ENCODE results near the gene HYAL2.

Gene HYAL2

DNA sequence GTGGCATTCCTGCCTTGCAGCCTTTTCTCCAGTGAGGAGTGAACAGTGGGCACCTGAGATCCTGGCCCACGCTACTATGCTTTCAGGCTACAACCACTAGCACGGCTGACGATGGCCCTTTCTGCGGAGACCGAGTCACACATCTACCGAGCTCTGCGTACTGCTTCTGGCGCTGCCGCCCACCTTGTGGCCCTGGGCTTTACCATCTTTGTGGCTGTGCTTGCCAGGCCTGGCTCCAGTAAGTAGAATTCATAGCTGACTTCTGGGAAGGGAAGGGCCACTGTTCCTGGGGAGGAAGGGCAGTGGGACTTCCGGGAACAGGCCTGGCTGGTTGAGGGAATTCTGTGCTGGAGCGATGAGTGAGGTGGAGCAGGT is 28.8 kb upstream of the HYAL2 start:
- in situ Hi-C loops (cut with MboI; ENCODE audit: low sequenced_read_pairs) = loop anchor here (25.0 kb wide), 1 partner anchor 186 kb away; no protein-coding TSS in a partner anchor

DNA sequence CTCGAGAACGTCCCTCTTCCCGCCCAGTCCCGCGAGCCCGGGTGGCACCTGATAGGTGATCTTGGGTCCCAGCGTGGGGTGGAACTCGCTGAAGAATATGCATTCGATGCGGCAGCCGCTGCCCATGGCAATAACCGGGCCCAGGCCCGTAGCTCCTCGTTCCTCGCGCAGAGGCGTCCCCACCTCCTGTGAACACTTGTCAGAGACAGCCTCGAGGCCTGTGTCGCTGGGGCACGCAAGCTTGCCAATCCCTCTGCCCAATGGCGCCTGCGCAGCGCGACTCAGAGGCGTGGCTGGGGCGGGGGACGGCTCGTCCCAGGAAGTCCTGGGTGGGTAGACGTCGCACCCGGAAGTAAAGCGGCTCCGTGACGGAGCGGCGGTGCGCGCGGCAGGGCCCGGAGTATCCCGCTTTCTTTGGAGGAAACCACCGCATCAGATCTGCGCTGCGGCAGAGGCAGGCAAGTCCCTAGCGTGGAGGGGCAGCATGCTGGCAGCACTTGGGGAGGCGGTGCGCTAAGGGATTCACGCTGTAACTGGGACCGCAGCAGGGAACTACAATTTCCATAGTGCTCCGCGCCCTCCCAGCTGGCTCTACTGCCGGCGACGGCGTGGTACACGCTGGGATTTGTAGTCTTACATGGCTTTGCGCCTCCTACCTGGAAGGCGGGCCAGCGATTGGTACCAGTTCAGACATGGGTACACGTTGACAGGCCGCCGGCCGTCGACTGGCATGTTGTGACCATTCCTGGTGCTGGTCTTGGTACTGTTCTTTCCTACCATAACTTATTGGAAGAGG is 28.2 kb upstream of the HYAL2 start, which contains the start of the genes CYB561D2 and NPRL2:
CYB561D2 (plus strand) TSS at position 336 of the 796 bp plus-strand sequence. CDS start 572 bp downstream, outside the sequence.
NPRL2 (minus strand) TSS at position 249 of the 796 bp plus-strand sequence; CDS start at position 126, 123 bp downstream.
- in situ Hi-C loops (cut with MboI; ENCODE audit: low sequenced_read_pairs) = loop anchor here (25.0 kb wide), 1 partner anchor 187 kb away; no protein-coding TSS in a partner anchor

DNA sequence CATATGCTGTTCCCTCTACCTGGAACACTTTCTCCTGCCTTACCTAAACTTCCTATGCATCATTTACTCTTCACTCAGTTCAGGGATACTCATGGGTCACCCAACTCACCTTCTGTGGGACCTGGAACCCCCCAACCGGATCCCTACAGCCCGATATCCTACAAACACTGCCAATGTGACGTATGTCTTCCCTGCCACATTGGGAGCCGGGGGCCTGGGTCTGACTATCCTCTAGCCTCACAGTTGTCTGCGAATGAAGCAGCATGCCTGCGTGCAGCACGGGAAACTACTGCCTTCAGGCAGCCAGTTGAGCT is 27.6 kb upstream of the HYAL2 start:
- in situ Hi-C loops (cut with MboI; ENCODE audit: low sequenced_read_pairs) = loop anchor here (25.0 kb wide), 1 partner anchor 187 kb away; no protein-coding TSS in a partner anchor

DNA sequence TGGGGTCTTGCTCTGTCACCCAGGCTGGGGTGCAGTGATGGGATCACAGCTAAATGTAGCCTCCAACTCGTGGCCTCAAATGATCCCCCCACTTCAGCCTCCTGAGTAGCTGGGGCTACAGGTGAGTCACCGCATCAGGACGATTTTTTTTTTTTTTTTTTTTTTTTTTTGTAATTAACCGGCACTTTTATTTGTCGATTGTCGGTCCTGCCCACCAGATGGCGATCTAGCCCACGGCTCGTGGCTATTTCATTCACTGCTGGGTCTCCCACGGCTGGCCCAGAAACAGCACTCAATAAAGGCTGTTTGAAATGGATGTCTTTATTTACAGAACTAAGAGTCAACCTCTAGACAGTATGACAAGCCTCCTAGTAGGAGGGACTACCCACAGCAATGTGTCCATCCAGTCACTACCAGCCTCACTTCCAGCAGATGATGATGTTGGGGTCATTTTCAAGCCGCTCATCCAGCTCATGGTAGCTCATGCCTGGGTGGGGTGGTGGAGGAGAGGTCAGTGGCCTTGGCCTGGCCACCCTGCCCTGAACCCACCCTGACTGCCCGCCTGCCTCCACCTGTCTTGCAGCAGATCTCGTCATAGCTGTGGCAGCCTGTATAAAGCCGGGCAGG is 24.8 kb upstream of the HYAL2 start:
- in situ Hi-C loops (cut with MboI; ENCODE audit: low sequenced_read_pairs) = no loop called here

- in situ Hi-C loops (cut with MboI; ENCODE audit: low sequenced_read_pairs) = no loop called here
These were observed 23.2 kb upstream of the HYAL2 start, which contains the start of gene ZMYND10 for GRCh38 chr3:50345586-50346234. Gene ZMYND10 (minus strand): TSS chr3:50345732. CDS start chr3:50345579, 153 bp downstream.

DNA sequence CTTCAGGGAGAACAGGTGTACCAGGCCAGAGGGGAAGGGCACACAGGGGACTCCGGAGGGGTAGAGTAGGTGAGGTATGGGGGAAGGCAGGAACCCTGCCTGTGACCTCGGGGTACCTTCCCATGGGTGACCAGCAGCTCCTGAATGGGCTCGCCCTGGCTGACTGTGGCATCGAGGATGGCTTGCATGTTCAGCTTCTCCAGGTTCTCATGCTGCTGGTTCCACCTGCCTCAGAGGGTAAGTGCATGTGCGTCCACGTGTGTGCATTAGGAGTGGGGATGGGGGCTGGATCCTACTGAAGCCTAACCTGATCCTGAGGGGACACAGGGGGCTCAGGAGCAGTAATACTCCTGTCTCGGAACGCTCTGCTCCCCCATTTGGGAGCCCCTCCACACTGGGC is 22.5 kb upstream of the HYAL2 start:
- in situ Hi-C loops (cut with MboI; ENCODE audit: low sequenced_read_pairs) = no loop called here

- in situ Hi-C loops (cut with MboI; ENCODE audit: low sequenced_read_pairs) = no loop called here
These were observed 20.5 kb upstream of the HYAL2 start for GRCh38 chr3:50342813-50343633.

DNA sequence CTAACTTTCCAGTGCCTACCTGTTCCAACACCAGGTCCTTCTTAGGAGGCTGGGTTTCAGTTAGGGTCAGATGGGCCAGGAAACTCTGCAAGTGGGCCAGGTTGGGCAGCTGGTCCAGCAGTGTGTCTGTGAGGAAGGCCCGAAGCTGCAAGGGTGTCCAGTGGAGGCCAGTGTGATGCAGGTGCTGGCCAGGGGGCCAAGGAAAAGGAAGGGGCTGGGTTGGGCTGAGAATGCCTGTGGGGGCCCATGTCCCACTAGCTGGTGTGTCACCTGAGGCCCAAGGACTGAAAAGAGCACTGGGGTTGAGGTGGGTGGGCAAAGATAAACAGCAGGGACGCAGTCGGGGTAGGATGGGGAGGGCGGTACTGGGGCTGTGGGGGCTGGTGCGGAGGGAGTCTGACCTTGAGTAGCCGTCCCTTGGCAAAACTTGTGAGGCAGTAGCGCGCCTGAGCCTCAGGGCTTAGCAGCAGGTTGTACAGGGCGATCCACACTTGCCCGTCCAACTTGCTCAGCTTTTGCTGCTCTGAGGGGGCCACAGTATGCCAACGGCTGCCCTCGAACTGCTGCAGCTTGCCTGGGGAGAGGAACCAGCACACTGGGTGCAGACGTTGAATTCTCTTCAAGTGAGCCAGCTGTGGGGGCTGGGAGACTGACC is 19.6 kb upstream of the HYAL2 start:
- in situ Hi-C loops (cut with MboI; ENCODE audit: low sequenced_read_pairs) = no loop called here

GRCh38 chr3:50341537-50341936 is 19.0 kb upstream of the HYAL2 start:
- in situ Hi-C loops (cut with MboI; ENCODE audit: low sequenced_read_pairs) = no loop called here

GRCh38 chr3:50340448-50341329 is 18.1 kb upstream of the HYAL2 start, which contains the start of gene RASSF1:
Gene RASSF1 (minus strand): TSS chr3:50340836. CDS start chr3:50340805, 31 bp downstream.
- in situ Hi-C loops (cut with MboI; ENCODE audit: low sequenced_read_pairs) = no loop called here

DNA sequence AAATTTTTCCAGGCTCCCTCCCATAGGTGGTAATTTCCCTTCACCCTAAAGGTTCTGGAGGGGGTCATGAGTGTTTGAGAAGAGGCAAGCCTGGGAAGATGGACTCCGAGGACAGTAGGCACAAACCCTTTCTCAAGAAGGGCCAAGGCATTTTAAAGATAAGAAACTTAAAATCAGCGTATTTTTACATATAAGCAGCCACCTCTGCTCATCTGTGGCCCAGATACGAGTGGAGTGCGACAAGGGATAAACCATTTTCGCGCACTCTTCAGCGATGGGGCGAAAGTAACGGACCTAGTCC is 17.6 kb upstream of the HYAL2 start:
- in situ Hi-C loops (cut with MboI; ENCODE audit: low sequenced_read_pairs) = no loop called here

DNA sequence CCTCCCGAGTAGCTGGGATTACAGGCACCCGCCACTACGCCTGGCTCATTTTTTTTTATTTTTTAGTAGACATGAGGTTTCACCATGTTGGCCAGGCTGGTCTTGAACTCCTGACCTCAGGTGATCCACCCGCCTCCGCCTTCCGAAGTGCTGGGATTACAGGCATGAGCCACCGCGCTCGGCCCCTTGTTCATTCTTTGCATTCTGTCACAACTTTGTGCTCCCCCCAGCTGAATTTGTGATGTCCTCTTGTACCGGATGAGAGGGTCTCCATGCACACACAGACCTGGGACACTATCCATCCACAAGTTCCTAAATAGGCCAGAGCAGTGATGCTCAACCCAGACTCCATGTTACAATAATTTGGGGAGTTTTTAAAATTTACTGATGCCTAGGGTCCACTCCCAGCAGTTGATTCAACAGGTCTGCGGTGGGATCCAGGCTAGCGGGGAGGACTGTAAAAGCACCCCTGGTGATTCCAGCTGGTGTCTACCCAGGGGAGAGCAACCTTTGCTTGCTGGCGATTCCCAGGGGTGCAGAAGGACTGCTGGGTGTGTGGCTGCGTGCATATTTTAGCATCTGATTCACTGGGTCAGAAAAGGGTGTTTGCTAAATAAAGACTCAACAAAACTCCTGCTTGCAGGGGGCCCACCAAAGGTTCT is 17.1 kb upstream of the HYAL2 start:
- in situ Hi-C loops (cut with MboI; ENCODE audit: low sequenced_read_pairs) = no loop called here

DNA sequence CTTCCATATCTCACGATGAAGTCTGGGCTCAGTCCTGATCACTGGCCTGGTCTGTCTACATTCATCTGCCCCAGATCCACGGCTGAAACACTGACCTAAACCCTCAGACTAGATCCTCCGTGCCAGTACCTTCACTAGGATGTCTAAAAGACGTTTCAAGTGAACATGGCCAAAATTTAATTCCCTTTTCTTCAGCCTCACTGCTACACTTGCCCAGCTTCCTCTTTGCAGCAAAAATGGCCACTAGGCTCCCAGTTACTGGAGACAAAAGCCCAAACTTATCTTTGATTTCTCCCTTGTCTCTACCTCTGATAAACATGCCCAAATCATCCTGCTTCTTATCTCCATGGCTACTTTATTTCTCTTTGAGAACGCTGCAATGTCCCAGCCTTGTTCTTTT is 16.4 kb upstream of the HYAL2 start:
- in situ Hi-C loops (cut with MboI; ENCODE audit: low sequenced_read_pairs) = no loop called here

DNA sequence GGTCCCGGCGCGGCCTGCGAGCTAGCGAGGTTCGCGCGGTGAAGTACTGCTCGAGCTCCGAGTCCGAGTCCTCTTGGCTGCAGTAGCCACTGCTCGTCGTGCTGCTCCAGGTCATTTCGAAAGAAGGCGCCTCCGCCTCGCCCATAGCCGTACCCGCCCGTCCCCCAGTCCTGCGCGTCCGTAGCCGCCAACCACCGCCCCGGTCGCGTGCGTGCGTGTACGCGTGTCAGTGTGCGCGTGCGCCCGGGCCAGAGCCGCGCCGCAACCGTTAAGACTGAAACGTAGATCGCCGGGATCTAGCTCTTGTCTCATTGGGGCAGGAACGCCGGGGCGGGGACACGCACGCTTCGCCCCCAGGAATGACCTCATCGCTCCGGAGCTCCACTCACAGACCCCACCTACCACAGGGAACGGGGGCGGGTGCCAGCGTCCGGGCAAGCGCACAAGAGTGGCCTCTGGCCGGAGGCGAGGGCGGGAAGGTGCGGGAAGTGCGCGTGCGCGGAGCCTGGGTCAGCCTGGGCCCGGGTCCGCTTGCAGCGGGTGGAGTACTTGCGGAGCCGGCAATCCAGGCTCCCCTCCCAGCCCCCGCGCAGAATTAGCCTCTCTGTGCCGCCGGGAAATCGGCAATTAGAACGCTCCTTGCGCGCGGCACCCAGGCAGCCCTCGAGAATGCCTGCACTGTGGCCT is 14.8 kb upstream of the HYAL2 start:
- in situ Hi-C loops (cut with MboI; ENCODE audit: low sequenced_read_pairs) = no loop called here

GRCh38 chr3:50336452-50337174 is 14.1 kb upstream of the HYAL2 start:
- in situ Hi-C loops (cut with MboI; ENCODE audit: low sequenced_read_pairs) = no loop called here

- in situ Hi-C loops (cut with MboI; ENCODE audit: low sequenced_read_pairs) = no loop called here
These were observed 12.0 kb upstream of the HYAL2 start for GRCh38 chr3:50334339-50335075.

DNA sequence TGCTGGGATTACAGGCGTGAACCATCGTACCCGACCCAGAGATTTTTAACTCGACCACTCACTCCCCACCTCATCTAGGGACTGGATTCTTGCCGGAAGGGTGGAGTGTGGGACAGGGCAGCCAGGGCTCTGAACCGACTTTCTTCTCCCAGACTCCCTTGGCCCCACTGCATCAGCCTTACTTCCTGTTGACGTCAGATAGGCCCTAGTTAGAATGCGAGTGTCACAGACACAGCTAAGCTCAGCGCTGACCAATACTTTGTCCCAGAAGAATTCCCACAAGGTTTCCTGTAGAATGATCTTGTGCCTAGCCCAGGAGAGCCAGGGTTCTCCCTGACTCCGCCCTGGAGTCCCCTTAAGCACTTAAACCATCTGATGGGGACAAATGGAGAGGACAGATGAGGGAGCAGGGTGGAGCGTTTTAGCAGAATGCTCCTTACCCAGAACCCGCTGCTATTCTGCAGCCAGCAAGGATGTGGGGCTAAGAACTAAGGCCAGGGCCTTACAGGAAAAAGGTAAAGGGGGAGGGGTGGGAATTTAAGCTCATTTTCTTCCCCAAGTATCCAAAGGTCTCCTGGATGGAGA is 11.3 kb upstream of the HYAL2 start:
- in situ Hi-C loops (cut with MboI; ENCODE audit: low sequenced_read_pairs) = no loop called here

Data from HL-60/S4 treated with retinoic acid at 250 ng/mL for 4 days and 3 days (cell line).